ENCODE results near the gene ALPG.
"Not testable (repeated sequence)": the region's sequence is repeated elsewhere in the genome, so short reads cannot be mapped to it uniquely, and the experiment has no call there.

Gene ALPG

DNA sequence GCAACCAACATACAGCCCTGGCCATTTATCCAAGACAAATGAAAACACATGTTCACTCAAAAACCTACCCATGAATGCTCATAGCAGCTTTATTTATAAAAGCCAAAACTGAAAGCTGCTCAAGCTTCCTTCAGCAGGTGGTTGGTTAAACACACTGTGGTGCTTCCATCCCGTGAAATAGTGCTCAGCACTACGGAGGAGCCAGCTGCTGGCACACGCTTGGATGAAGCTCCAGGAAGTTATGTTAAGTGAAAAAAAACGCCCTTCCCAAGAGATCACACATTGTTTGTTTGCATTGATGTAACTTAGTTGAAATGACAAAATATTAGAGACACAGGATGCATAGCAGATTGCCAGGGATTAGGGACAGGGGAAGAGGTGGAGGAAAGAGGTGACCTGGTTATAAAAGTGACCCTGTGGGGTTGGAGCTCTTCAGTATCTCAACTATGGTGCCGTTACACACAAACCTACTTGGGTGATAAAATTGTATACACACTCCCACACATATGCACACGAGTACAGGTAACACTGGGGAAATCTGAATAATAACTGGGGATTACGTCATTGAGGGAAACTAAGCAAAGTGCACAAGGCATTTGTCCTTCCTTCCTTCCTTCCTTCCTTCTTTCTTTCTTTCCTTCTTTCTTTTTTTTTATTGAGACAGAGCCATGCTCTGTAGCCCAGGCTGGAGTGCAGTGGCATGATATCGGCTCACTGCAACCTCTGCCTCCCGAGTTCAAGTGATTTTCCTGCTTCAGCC lies 6.2 kb upstream of the ALPG start:
- no peak overlapping the region for H3K27ac ChIP-seq (ENCODE audit: low read depth, low read length)
- no peaks in the 10 kb centered on the region for H3K27me3 ChIP-seq (ENCODE audit: control insufficient read depth, insufficient read depth, low read length)
- H3K4me1 ChIP-seq (ENCODE audit: control insufficient read depth, insufficient read depth, low read length): peaks cover 5% of the 10 kb centered on the region; the same call in 1 of the 2 replicates
- H3K9ac ChIP-seq (ENCODE audit: low read length): no peak overlapping the region
- H3K36me3 ChIP-seq (ENCODE audit: control insufficient read depth, insufficient read depth, low read length): no peaks in the 10 kb centered on the region; the same call in 1 of the 2 replicates
- no peak overlapping the region for H3K4me3 ChIP-seq (ENCODE audit: low read depth, low read length)
- H3K9me3 ChIP-seq (ENCODE audit: control insufficient read depth, insufficient read depth, low read depth, low read length): no peaks in the 10 kb centered on the region

DNA sequence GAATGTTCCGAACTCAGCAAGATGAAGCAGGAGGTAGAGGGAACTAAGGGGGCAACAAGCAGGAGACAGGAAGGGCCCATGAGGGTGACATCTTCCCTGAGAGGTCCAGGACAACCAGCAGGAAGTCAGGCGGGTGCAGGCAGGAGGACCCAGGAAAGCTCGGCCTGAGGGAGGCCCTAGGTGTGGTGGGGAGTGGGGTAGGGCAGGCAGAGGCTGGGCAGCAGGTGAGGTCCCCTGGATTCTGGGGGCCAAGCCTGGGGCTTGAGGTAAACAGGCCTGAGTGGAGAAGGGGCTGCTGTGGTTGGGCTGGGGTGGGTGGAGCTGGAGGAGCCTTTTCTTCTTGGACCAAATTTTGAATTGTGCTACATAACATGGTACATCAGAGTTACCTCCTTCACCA lies 4.1 kb upstream of the ALPG start:
- peaks cover 5% of the 10 kb centered on the region; the same call in 1 of the 2 replicates for H3K4me1 ChIP-seq (ENCODE audit: control insufficient read depth, insufficient read depth, low read length)
- H3K4me3 ChIP-seq (ENCODE audit: low read depth, low read length): no peak overlapping the region
- H3K27me3 ChIP-seq (ENCODE audit: control insufficient read depth, insufficient read depth, low read length): no peaks in the 10 kb centered on the region
- H3K27ac ChIP-seq (ENCODE audit: low read depth, low read length): no peak overlapping the region
- no peak overlapping the region for H3K9ac ChIP-seq (ENCODE audit: low read length)
- H3K36me3 ChIP-seq (ENCODE audit: control insufficient read depth, insufficient read depth, low read length): no peaks in the 10 kb centered on the region; the same call in 1 of the 2 replicates
- no peaks in the 10 kb centered on the region for H3K9me3 ChIP-seq (ENCODE audit: control insufficient read depth, insufficient read depth, low read depth, low read length)

DNA sequence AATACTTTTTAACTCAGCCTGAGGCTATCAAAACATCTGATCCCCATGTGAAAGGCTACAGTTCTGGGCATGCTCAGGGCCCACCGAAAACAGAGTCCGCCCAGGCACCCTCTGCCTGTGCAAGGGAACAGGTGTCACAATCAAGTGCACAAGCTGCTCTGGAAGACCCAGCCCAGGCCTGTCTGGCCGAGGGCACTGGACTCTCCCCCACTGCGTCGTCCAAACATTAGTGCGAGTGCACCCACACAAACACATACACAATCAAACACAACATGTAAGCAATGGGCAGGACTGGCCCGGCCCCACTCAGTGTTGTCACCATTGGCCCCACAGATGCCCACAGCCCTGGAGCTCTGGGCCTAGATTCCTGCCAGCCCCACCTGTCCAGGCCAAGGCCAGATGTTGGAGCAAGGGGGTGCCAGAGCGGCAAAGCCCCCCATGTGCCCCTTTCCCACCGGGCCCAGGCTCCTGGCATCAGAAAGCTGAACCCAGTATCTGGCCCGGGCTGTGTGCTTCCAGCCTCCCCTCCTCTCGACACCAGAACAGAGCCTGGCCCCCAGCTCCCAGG lies 617 bp upstream of the ALPG start:
- no peak overlapping the region for H3K9ac ChIP-seq (ENCODE audit: low read length)
- peaks cover 5% of the 10 kb centered on the region; the same call in 1 of the 2 replicates for H3K4me1 ChIP-seq (ENCODE audit: control insufficient read depth, insufficient read depth, low read length)
- no peaks in the 10 kb centered on the region for H3K9me3 ChIP-seq (ENCODE audit: control insufficient read depth, insufficient read depth, low read depth, low read length)
- H3K27me3 ChIP-seq (ENCODE audit: control insufficient read depth, insufficient read depth, low read length): no peaks in the 10 kb centered on the region
- H3K4me3 ChIP-seq (ENCODE audit: low read depth, low read length): no peak overlapping the region
- H3K36me3 ChIP-seq (ENCODE audit: control insufficient read depth, insufficient read depth, low read length): no peaks in the 10 kb centered on the region; the same call in 1 of the 2 replicates
- no peak overlapping the region for H3K27ac ChIP-seq (ENCODE audit: low read depth, low read length)

DNA sequence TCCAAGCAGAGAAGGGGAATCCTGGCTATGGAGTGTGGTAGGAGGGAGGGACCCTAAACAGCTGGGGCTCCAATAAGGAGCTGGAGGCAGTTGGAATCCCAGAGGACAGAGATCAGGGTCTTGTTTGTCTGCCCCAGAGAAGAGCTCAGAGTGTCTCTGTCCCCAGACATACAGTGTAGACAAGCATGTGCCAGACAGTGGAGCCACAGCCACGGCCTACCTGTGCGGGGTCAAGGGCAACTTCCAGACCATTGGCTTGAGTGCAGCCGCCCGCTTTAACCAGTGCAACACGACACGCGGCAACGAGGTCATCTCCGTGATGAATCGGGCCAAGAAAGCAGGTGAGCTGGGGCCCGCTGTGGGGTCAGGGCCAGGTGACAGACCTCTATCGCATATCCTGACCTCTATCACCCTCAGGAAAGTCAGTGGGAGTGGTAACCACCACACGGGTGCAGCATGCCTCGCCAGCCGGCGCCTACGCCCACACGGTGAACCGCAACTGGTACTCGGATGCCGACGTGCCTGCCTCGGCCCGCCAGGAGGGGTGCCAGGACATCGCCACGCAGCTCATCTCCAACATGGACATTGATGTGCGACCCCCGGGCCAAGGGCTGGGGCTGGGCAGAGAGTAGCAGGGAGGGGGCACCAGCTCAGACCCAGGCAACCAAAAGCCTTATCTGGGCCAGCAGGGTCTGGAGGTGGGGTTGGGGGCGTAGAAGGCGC lies 945 bp downstream of the ALPG start:
- H3K27ac ChIP-seq (ENCODE audit: low read depth, low read length); H3K36me3 ChIP-seq (ENCODE audit: control insufficient read depth, insufficient read depth, low read length); H3K9ac ChIP-seq (ENCODE audit: low read length); H3K4me1 ChIP-seq (ENCODE audit: control insufficient read depth, insufficient read depth, low read length); H3K9me3 ChIP-seq (ENCODE audit: control insufficient read depth, insufficient read depth, low read depth, low read length); H3K27me3 ChIP-seq (ENCODE audit: control insufficient read depth, insufficient read depth, low read length); H3K4me3 ChIP-seq (ENCODE audit: low read depth, low read length): not testable (repeated sequence)

DNA sequence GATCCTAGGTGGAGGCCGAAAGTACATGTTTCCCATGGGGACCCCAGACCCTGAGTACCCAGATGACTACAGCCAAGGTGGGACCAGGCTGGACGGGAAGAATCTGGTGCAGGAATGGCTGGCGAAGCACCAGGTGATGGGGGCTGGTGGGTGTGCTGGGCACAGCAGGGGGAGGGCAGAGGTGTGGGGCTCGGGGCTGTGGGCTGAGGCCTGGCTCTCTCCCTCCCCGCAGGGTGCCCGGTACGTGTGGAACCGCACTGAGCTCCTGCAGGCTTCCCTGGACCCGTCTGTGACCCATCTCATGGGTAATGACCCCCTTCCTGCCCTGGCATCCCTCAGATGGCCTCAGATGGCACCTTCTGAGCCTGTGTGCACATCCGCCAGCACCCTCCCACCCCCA lies 1.6 kb downstream of the ALPG start:
- H3K9ac ChIP-seq (ENCODE audit: low read length); H3K4me1 ChIP-seq (ENCODE audit: control insufficient read depth, insufficient read depth, low read length); H3K27ac ChIP-seq (ENCODE audit: low read depth, low read length); H3K4me3 ChIP-seq (ENCODE audit: low read depth, low read length); H3K36me3 ChIP-seq (ENCODE audit: control insufficient read depth, insufficient read depth, low read length); H3K27me3 ChIP-seq (ENCODE audit: control insufficient read depth, insufficient read depth, low read length); H3K9me3 ChIP-seq (ENCODE audit: control insufficient read depth, insufficient read depth, low read depth, low read length): not testable (repeated sequence)

DNA sequence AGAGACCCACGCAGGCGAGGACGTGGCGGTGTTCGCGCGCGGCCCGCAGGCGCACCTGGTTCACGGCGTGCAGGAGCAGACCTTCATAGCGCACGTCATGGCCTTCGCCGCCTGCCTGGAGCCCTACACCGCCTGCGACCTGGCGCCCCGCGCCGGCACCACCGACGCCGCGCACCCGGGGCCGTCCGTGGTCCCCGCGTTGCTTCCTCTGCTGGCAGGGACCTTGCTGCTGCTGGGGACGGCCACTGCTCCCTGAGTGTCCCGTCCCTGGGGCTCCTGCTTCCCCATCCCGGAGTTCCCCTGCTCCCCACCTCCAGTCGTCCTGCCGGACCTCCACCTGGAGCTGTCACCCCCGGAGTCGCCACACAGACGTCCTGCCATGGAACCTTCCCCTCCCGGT lies 3.0 kb downstream of the ALPG start:
- not testable (repeated sequence) for H3K9me3 ChIP-seq (ENCODE audit: control insufficient read depth, insufficient read depth, low read depth, low read length); H3K4me1 ChIP-seq (ENCODE audit: control insufficient read depth, insufficient read depth, low read length); H3K4me3 ChIP-seq (ENCODE audit: low read depth, low read length); H3K27me3 ChIP-seq (ENCODE audit: control insufficient read depth, insufficient read depth, low read length); H3K36me3 ChIP-seq (ENCODE audit: control insufficient read depth, insufficient read depth, low read length); H3K27ac ChIP-seq (ENCODE audit: low read depth, low read length); H3K9ac ChIP-seq (ENCODE audit: low read length)

DNA sequence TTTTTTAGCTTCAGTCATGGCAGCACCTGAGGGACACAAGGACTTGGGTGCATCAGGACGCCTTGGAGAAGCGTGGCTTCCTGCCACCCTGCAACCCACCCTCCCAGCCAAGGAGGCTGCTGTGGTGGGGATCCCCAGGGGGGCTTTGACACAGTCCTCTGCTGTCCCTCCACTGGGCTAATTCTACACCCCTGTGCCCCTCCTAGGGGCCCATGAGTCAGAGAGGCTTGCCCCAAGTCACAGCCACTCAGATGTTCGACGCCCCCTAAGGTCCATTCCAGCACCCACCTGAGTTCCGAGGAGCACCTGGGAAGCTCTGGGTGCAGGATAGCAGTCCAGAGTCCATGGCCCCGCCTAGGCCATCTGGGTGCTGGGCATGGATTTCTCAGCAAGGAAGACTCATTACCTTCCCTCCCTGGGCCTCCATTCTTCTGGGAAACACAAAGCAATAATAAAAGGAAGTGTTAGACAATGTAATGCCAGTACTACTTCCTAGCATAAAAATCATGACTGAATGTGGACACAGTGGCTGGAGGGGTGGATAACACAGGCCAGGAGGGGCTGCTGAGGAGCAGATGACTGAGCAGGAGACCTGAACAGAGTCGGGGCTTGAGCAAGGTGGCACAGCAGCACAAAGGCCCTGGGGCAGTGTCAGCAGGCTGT lies 3.7 kb downstream of the ALPG start:
- H3K9me3 ChIP-seq (ENCODE audit: control insufficient read depth, insufficient read depth, low read depth, low read length): no peaks in the 10 kb centered on the region
- no peak overlapping the region for H3K4me3 ChIP-seq (ENCODE audit: low read depth, low read length)
- peaks cover 12% of the 10 kb centered on the region for H3K36me3 ChIP-seq (ENCODE audit: control insufficient read depth, insufficient read depth, low read length)
- peaks cover 2% of the 10 kb centered on the region; the same call in 1 of the 2 replicates for H3K4me1 ChIP-seq (ENCODE audit: control insufficient read depth, insufficient read depth, low read length)
- no peaks in the 10 kb centered on the region for H3K27me3 ChIP-seq (ENCODE audit: control insufficient read depth, insufficient read depth, low read length)
- no peak overlapping the region for H3K27ac ChIP-seq (ENCODE audit: low read depth, low read length)
- H3K9ac ChIP-seq (ENCODE audit: low read length): no peak overlapping the region

DNA sequence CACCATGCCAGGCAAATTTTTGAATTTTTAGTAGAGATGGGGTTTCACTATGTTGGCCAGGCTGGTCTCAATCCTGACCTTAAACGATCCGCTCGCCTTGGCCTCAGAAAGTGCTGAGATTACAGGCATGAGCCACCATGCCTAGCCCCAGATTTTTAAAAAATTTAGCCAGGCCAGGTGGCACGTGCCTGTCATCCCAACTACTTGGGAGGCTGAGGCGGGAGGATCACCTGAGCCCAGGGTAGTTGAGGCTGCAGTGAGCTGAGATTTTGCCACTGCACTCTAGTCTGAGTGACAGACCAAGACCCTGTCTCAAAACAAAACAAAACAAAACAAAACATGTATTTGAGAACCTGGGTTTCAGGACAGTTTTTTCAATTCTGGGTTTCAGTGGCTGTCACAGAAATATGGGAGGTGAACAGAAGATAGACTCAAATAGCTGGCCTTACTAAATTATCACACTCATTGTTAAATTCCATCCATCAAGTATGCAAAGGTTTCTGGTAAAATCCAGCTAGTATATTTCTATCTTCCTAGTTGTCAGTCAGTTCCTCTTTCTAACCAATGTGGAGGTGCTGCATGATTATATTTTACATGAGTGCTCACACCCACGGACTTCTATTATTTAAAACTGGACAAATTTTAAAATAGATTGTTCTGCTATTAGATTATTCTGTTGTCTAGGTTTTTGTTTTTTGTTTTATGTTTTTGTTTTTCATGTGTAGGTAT lies 5.4 kb downstream of the ALPG start:
- H3K4me1 ChIP-seq (ENCODE audit: control insufficient read depth, insufficient read depth, low read length): peaks cover 2% of the 10 kb centered on the region; the same call in 1 of the 2 replicates
- H3K27me3 ChIP-seq (ENCODE audit: control insufficient read depth, insufficient read depth, low read length): peaks cover 13% of the 10 kb centered on the region; the same call in 1 of the 2 replicates
- H3K27ac ChIP-seq (ENCODE audit: low read depth, low read length): no peak overlapping the region
- H3K4me3 ChIP-seq (ENCODE audit: low read depth, low read length): no peak overlapping the region
- no peak overlapping the region for H3K9ac ChIP-seq (ENCODE audit: low read length)
- H3K36me3 ChIP-seq (ENCODE audit: control insufficient read depth, insufficient read depth, low read length): peaks cover 29% of the 10 kb centered on the region
- no peaks in the 10 kb centered on the region for H3K9me3 ChIP-seq (ENCODE audit: control insufficient read depth, insufficient read depth, low read depth, low read length)

DNA sequence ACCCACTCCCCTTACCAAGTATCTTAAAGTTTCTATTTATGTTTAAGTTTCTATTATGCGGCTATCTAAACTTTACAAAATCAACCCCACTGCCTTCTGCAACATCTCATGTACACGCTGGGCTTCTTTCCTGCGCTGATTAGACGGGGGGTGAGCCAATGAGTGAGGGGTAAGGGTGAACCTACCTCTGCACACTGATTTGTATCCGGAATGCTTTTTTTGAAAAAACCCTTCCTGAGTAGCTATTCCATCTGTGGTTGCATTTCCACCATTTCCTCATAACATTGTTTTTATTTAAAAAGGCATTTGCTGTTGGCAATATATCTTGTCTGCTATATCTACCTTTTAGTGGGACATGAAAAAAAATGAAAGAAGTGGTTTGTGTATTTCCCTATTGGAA lies 6.3 kb downstream of the ALPG start:
- H3K36me3 ChIP-seq (ENCODE audit: control insufficient read depth, insufficient read depth, low read length): peaks cover 36% of the 10 kb centered on the region
- H3K4me3 ChIP-seq (ENCODE audit: low read depth, low read length): no peak overlapping the region
- no peaks in the 10 kb centered on the region for H3K9me3 ChIP-seq (ENCODE audit: control insufficient read depth, insufficient read depth, low read depth, low read length)
- H3K4me1 ChIP-seq (ENCODE audit: control insufficient read depth, insufficient read depth, low read length): peaks cover 3% of the 10 kb centered on the region; the same call in 1 of the 2 replicates
- H3K27ac ChIP-seq (ENCODE audit: low read depth, low read length): no peak overlapping the region
- H3K27me3 ChIP-seq (ENCODE audit: control insufficient read depth, insufficient read depth, low read length): peaks cover 22% of the 10 kb centered on the region
- H3K9ac ChIP-seq (ENCODE audit: low read length): no peak overlapping the region

DNA sequence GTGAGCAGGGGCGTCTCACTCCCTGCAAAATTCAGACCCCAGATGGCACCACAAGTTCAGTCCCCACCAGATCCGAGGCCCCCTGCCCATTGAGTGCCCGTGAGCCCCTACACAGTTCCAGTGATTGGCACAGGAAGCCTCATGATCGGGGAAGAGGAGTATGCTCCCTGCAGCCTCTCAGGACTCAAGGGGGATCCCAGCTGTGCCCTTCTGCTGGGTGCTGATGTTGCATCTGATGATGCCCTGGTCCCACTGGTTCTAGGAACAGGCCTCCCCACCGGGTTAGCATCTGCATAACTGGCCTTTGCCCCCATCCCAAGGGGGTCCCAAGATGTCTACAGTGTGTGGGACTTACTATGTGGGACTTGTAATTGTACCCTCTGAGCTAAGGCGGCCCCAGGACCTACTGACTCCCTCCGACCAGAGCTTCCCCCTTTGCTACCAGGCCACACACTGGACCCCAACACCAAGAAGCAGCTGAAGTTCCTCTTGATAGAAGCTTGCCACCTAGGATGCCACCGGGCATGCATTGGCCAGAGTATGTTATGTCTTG lies 8.6 kb downstream of the ALPG start:
- no peak overlapping the region for H3K4me3 ChIP-seq (ENCODE audit: low read depth, low read length)
- peaks cover 52% of the 10 kb centered on the region for H3K36me3 ChIP-seq (ENCODE audit: control insufficient read depth, insufficient read depth, low read length)
- H3K9me3 ChIP-seq (ENCODE audit: control insufficient read depth, insufficient read depth, low read depth, low read length): no peaks in the 10 kb centered on the region
- H3K4me1 ChIP-seq (ENCODE audit: control insufficient read depth, insufficient read depth, low read length): peaks cover 11% of the 10 kb centered on the region
- H3K9ac ChIP-seq (ENCODE audit: low read length): no peak overlapping the region
- peaks cover 44% of the 10 kb centered on the region for H3K27me3 ChIP-seq (ENCODE audit: control insufficient read depth, insufficient read depth, low read length)
- no peak overlapping the region for H3K27ac ChIP-seq (ENCODE audit: low read depth, low read length)

All from HUES6 (cell line).